B cell (primary cell): ENCODE measurements around the gene TFB1M. TPM values are rescaled to one million over a fixed set of nuclear protein-coding genes. Genes with fewer than 3 reads are reported as not detected.
"Not testable (repeated sequence)": the region's sequence is repeated elsewhere in the genome, so short reads cannot be mapped to it uniquely, and the experiment has no call there.

Experiments
- ATAC-seq: fragments of 200-7000 bp; cut with Tn5 transposase; one replicate; pipeline ENCODE4 v1.10.0; 2021; ENCODE audit warnings: low read depth, mild to moderate bottlenecking, moderate number of reproducible peaks, moderate library complexity
- CTCF ChIA-PET: fragments of 350-600 bp; sonication (Branson Sonifier 250); formaldehyde crosslinking; loops from one replicate; lab custom pipeline; 2021; ENCODE audit warnings: antibody characterized with exemption, inconsistent platforms; lab: Charles Lee
- POLR2A ChIA-PET: fragments of 350-600 bp; sonication (Branson Sonifier 250); formaldehyde crosslinking; loops from one replicate; lab custom pipeline; 2021; ENCODE audit warnings: antibody characterized with exemption; lab: Charles Lee
- DNase-seq: peaks from one replicate; pipeline ENCODE4 v3.0.0; 2013
- H2AFZ ChIP-seq: 2 replicates; pipeline ENCODE4 v1.6.1; 2012; ENCODE audit warnings: mild to moderate bottlenecking, low read depth, low read length; ENCODE audit not compliant: insufficient read depth, poor library complexity, severe bottlenecking
- H3K27ac ChIP-seq, 2 donors: 1 replicate in 1 of 2; 2 replicates in 1 of 2; pipeline ENCODE4 v1.5.1; 2012 to 2013; ENCODE audit warnings: low read length in 2 of 2, mild to moderate bottlenecking in 2 of 2, moderate library complexity in 1 of 2
- H3K27me3 ChIP-seq, 4 experiments: fragments of 200-600 bp in 1 of 4; sonication (generic) in 1 of 4; replicated peaks in 1 of 4; 1 replicate in 2 of 4; 2 replicates in 2 of 4; pipeline versions ENCODE4 v1.6.1 to v1.7.0; 2013 to 2016; ENCODE audit warnings: low read length in 3 of 4, mild to moderate bottlenecking in 2 of 4, mixed read lengths in 1 of 4, moderate library complexity in 1 of 4; ENCODE audit not compliant: insufficient read depth in 4 of 4, control insufficient read depth in 3 of 4; ENCODE audit errors: control extremely low read depth in 1 of 4
- H3K36me3 ChIP-seq, 2 experiments: replicated peaks in 1 of 2; 1 replicate in 1 of 2; 2 replicates in 1 of 2; pipeline versions ENCODE4 v1.6.1 to v1.7.1; 2013; ENCODE audit warnings: low read length in 1 of 2; ENCODE audit not compliant: insufficient read depth in 2 of 2, control insufficient read depth in 1 of 2; ENCODE audit errors: control extremely low read depth in 1 of 2, extremely low read depth in 1 of 2
- H3K4me1 ChIP-seq, 2 donors: fragments of 200-600 bp in 1 of 2; sonication (generic) in 1 of 2; 1 replicate in 1 of 2; 2 replicates in 1 of 2; pipeline versions ENCODE4 v1.5.1 to v1.6.1; 2013 to 2017; ENCODE audit warnings: low read length in 2 of 2; ENCODE audit not compliant: control insufficient read depth in 2 of 2, insufficient read depth in 2 of 2
- H3K4me2 ChIP-seq: replicated peaks from 2 replicates; pipeline ENCODE3; 2012; ENCODE audit warnings: mild to moderate bottlenecking, low read depth, low read length; ENCODE audit not compliant: poor library complexity, severe bottlenecking
- H3K4me3 ChIP-seq, 5 experiments: fragments of 200-600 bp in 1 of 5; sonication (generic) in 1 of 5; 1 replicate in 3 of 5; 2 replicates in 2 of 5; pipeline versions ENCODE4 v1.5.1 to v1.7.0; 2011 to 2016; ENCODE audit warnings: low read length in 4 of 5, mild to moderate bottlenecking in 4 of 5, low read depth in 2 of 5, control low read depth in 1 of 5, moderate library complexity in 1 of 5; ENCODE audit not compliant: insufficient read depth in 1 of 5; ENCODE audit errors: control extremely low read depth in 1 of 5, extremely low read depth in 1 of 5
- H3K79me2 ChIP-seq: fragments of 200-600 bp; sonication (generic); one replicate; pipeline ENCODE4 v1.6.0; 2016; ENCODE audit warnings: low read length; ENCODE audit not compliant: control insufficient read depth, insufficient read depth
- H3K9ac ChIP-seq: fragments of 200-600 bp; sonication (generic); 2 replicates; pipeline ENCODE4 v1.6.1; 2017; ENCODE audit warnings: mild to moderate bottlenecking, low read length, moderate library complexity
- H3K9me3 ChIP-seq, 3 donors: one replicate each; pipeline versions ENCODE4 v1.6.1 to v1.7.1; 2013; ENCODE audit warnings: low read length in 2 of 3; ENCODE audit not compliant: control insufficient read depth in 2 of 3, insufficient read depth in 1 of 3; ENCODE audit errors: control extremely low read depth in 1 of 3
- H4K20me1 ChIP-seq: 2 replicates; pipeline ENCODE4 v1.6.0; 2012; ENCODE audit warnings: mild to moderate bottlenecking, low read length; ENCODE audit not compliant: insufficient read depth, control insufficient read depth, poor library complexity, severe bottlenecking
- H3K27ac Mint-ChIP-seq: one replicate; pipeline ENCODE4 v1.8.0; 2021; ENCODE audit warnings: mixed read lengths
- H3K27me3 Mint-ChIP-seq: one replicate; pipeline ENCODE4 v1.8.0; 2021; ENCODE audit warnings: mixed read lengths
- H3K4me1 Mint-ChIP-seq: one replicate; pipeline ENCODE4 v1.8.0; 2021; ENCODE audit warnings: mixed read lengths
- H3K4me3 Mint-ChIP-seq: one replicate; pipeline ENCODE4 v1.8.0; 2021; ENCODE audit warnings: mixed read lengths
- H3K9me3 Mint-ChIP-seq: one replicate; pipeline ENCODE4 v1.8.0; 2022; ENCODE audit warnings: mixed read lengths; ENCODE audit not compliant: insufficient read depth
- CTCF ChIP-seq: fragments of 200-600 bp; IDR thresholded peaks from one replicate; pipeline ENCODE4 v1.8.0; 2022; ENCODE audit warnings: antibody characterized with exemption, mild to moderate bottlenecking
- EZH2 ChIP-seq: IDR thresholded peaks from 2 replicates; pipeline ENCODE4 v1.6.1; 2012; ENCODE audit warnings: borderline replicate concordance, low read depth, mild to moderate bottlenecking, moderate library complexity, low read length; ENCODE audit not compliant: insufficient read depth, poor library complexity, severe bottlenecking
- WGBS: methylation state at CpG from one replicate; pipeline ENCODE4 v1.1.5; 2013; ENCODE audit warnings: missing lambda C conversion rate; ENCODE audit not compliant: insufficient coverage; 5-methylcytosine and 5-hydroxymethylcytosine counted together
- intact Hi-C: fragments of 100-400 bp; cut with micrococcal nuclease; formaldehyde crosslinking; loops from one replicate; pipeline ENCODE4 v1.10.0; 2022
- polyA plus RNA-seq: library from polyadenylated mRNA; depleted of rRNA; stranded (reverse); fragments of >200 nt; gene quantifications from 2 replicates; pipeline ENCODE4 v1.2.3, GENCODE V29; 2012
- total RNA-seq, 2 donors: library from RNA; stranded (reverse); fragments of 120-200 nt in 1 of 2; gene quantifications; 1 replicate in 1 of 2; 2 replicates in 1 of 2; pipeline versions ENCODE4 v1.2.3 to v1.2.4, GENCODE V29; 2013 to 2022

Gene TFB1M
- total and polyA plus RNA-seq, 2 donors (not counting 1 experiment from before 2014, with no cell fraction given): 18.6 to 49.9 TPM

GRCh38 chr6:155234167-155234566 is 80.1 kb downstream of the TFB1M start:
- Histone ChIP-seq H3K4me3 (no peak overlapping the region), H3K36me3 (no peaks in the 10 kb centered on the region), H3K4me1 (no peaks in the 10 kb centered on the region), H3K9me3 (peaks cover 0 to 12% (median 0%) of the 10 kb centered on the region in 3 donors), H3K9ac (no peak overlapping the region), H3K27ac (no peak overlapping the region), H3K79me2 (no peaks in the 10 kb centered on the region), H2AFZ (no peak overlapping the region), H3K27me3 (no peaks in the 10 kb centered on the region), H3K4me2 (no peak overlapping the region), H4K20me1 (no peaks in the 10 kb centered on the region)
- Mint-ChIP-seq H3K4me1 (no peaks in the 10 kb centered on the region), H3K9me3 (peaks cover 2% of the 10 kb centered on the region), H3K4me3 (no peak overlapping the region), H3K27me3 (no peaks in the 10 kb centered on the region), H3K27ac (no peak overlapping the region)
- WGBS: 100% methylated on average over 1 of the region's 4 CpGs
- intact Hi-C loops: no loop called here
- ATAC-seq (no peak), DNase-seq (no peak)
- ChIA-PET POLR2A (no interaction called here), CTCF (no interaction called here)
- TF ChIP-seq CTCF (no peak), EZH2 (no peak)

DNA sequence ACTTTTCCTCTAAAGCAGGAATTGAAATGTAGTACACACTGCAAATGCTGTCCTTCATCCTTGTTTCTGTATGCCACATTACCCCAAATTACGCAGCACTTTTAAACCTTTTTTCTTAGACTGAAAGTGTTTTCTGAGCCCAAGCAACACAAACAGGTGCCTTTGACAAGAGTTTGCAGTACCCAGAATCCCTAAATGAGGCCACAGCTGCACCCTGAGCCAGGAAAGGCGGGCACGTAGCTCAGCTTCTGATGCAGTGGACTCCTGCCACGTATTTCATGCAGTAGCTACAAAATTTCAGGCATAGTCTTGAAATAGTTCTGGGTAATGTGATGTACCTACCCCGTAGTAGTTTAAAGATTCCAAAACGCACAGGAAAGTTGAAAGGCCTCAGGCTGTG is 81.4 kb downstream of the TFB1M start:
- ChIA-PET CTCF (no interaction called here), POLR2A (no interaction called here)
- WGBS: 80% methylated on average over 5 of the region's 6 CpGs
- no peak overlapping the region for H3K4me3 Mint-ChIP-seq
- Histone ChIP-seq H4K20me1 (no peaks in the 10 kb centered on the region), H3K4me2 (no peak overlapping the region), H3K27me3 (no peaks in the 10 kb centered on the region), H3K36me3 (no peaks in the 10 kb centered on the region), H3K9me3 (peaks cover 0 to 12% (median 0%) of the 10 kb centered on the region in 3 donors), H3K9ac (no peak overlapping the region), H2AFZ (no peak overlapping the region), H3K4me1 (no peaks in the 10 kb centered on the region), H3K27ac (no peak overlapping the region), H3K4me3 (no peak overlapping the region), H3K79me2 (no peaks in the 10 kb centered on the region)
- H3K9me3 Mint-ChIP-seq: no peaks in the 10 kb centered on the region
- H3K4me1 Mint-ChIP-seq: no peaks in the 10 kb centered on the region
- no peaks in the 10 kb centered on the region for H3K27me3 Mint-ChIP-seq
- no peak for DNase-seq
- intact Hi-C loops: no loop called here
- H3K27ac Mint-ChIP-seq: no peak overlapping the region
- TF ChIP-seq CTCF: no peak
- TF ChIP-seq EZH2: no peak
- no peak for ATAC-seq

DNA sequence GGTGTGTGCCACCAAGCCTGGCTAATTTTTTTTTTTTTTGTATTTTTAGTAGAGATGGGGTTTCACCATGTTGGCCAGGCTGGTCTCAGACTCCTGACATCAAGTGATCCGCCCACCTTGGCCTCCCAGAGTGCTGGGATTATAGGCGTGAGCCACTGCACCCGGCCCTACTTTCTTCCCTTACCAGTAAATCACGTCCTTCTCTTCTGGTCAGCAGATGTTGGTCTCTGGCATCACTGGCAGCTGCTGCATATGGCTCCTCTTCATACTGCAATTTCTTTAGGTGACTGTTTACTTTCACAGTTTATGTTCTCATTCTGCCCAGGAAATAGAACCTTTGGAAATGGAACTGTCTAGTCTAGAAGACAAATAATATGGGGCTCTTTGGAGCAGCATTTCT is 83.3 kb downstream of the TFB1M start:
- ATAC-seq, H3K9me3 Mint-ChIP-seq, H3K4me3 Mint-ChIP-seq, DNase-seq, H3K9ac ChIP-seq, H3K79me2 ChIP-seq, H4K20me1 ChIP-seq, intact Hi-C loops, POLR2A ChIA-PET, H3K4me1 Mint-ChIP-seq, H3K4me3 ChIP-seq, H3K27me3 Mint-ChIP-seq, H3K36me3 ChIP-seq, H3K4me2 ChIP-seq, H3K9me3 ChIP-seq, H3K4me1 ChIP-seq, H3K27ac ChIP-seq, H2AFZ ChIP-seq, H3K27me3 ChIP-seq, H3K27ac Mint-ChIP-seq: not testable (repeated sequence)
- WGBS: 100% methylated on average over 3 of the region's 4 CpGs
- CTCF ChIA-PET: interaction anchor here (1.5 kb wide), 1 partner anchor 53 kb away, joined by 4 read pairs; no protein-coding TSS in a partner anchor
